Upper lobe of right lung (tissue), 1 donor: ENCODE data around the gene FNIP1. TPM values are rescaled to one million over a fixed set of nuclear protein-coding genes. Genes with fewer than 3 reads are reported as not detected.
A peak's percentile ranks its signal among the peaks of the same experiment; 100 is the strongest.

Experiments used
- ATAC-seq: fragments of 200-7000 bp; cut with Tn5 transposase; one replicate; pipeline ENCODE4 v1.9.1; 2020; ENCODE audit warnings: mild to moderate bottlenecking, moderate library complexity
- DNase-seq: peaks from one replicate; pipeline ENCODE4 v3.0.0-alpha.2; 2020
- H3K27ac ChIP-seq: fragments of 200-600 bp; one replicate; pipeline ENCODE4 v1.8.0; 2022
- H3K27me3 ChIP-seq: fragments of 200-600 bp; one replicate; pipeline ENCODE4 v1.8.0; 2022; ENCODE audit warnings: mild to moderate bottlenecking
- H3K36me3 ChIP-seq: fragments of 200-600 bp; one replicate; pipeline ENCODE4 v1.8.0; 2022
- H3K4me1 ChIP-seq: fragments of 200-600 bp; one replicate; pipeline ENCODE4 v1.8.0; 2022
- H3K4me3 ChIP-seq: fragments of 200-600 bp; one replicate; pipeline ENCODE4 v1.8.0; 2022; ENCODE audit warnings: mild to moderate bottlenecking
- H3K9me3 ChIP-seq: fragments of 200-600 bp; one replicate; pipeline ENCODE4 v1.8.0; 2022
- intact Hi-C: fragments of 100-400 bp; cut with DNase I; formaldehyde crosslinking; loops from one replicate; pipeline ENCODE4 v1.11.0; 2022
- total RNA-seq: library from RNA; stranded (reverse); fragmentation: NEBNext Ultra II Directional; extraction: Animal tissue kit (Norgen Biotek cat#: 25700); gene quantifications from one replicate; pipeline ENCODE4 v1.2.1, GENCODE V29; 2021
- TF ChIP-seq, protein P1 (sequence below): fragments of 200-600 bp; IDR thresholded peaks from one replicate; pipeline ENCODE4 v1.8.0; 2022; ENCODE audit warnings: antibody characterized with exemption
- donor health status: DM: no; HTN: yes; CAD: no; lungs with severe emphysema.

Gene FNIP1
- total RNA-seq, 1 donor from 2014 or later = 42.7 TPM

- H3K9me3 ChIP-seq = no peaks in the 10 kb centered on the region
- no peaks in the 10 kb centered on the region for H3K36me3 ChIP-seq
- ATAC-seq = peak; percentile 37
- intact Hi-C loops = no loop called here
- TF ChIP-seq, protein P1, sequence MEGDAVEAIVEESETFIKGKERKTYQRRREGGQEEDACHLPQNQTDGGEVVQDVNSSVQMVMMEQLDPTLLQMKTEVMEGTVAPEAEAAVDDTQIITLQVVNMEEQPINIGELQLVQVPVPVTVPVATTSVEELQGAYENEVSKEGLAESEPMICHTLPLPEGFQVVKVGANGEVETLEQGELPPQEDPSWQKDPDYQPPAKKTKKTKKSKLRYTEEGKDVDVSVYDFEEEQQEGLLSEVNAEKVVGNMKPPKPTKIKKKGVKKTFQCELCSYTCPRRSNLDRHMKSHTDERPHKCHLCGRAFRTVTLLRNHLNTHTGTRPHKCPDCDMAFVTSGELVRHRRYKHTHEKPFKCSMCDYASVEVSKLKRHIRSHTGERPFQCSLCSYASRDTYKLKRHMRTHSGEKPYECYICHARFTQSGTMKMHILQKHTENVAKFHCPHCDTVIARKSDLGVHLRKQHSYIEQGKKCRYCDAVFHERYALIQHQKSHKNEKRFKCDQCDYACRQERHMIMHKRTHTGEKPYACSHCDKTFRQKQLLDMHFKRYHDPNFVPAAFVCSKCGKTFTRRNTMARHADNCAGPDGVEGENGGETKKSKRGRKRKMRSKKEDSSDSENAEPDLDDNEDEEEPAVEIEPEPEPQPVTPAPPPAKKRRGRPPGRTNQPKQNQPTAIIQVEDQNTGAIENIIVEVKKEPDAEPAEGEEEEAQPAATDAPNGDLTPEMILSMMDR = no peak
- H3K27me3 ChIP-seq = no peaks in the 10 kb centered on the region
- H3K4me3 ChIP-seq = peak overlapping the region; percentile 85
- H3K27ac ChIP-seq = peak overlapping the region; percentile 98
- DNase-seq = no peak
- peaks cover 28% of the 10 kb centered on the region for H3K4me1 ChIP-seq
Observed at GRCh38 chr5:131634666-131634995, 162.2 kb downstream of the FNIP1 start.

DNA sequence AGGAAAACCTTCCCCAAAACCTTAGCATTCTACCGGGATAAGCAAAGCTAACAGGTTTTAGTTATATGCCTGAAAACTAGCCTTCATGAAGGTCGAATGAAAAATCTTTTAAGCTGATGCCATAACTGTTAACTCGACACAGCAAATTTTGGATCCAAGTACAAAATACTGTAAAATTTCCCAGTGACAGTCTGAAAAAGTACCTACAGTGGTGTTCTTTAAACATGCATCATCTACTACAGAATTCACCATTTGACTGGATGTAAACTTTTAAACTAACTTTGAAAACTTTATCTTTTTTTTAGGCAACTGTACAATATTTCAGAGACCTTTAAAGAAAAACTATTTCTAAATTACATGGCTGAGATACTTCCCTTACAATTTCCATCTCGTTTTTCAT is 162.6 kb downstream of the FNIP1 start:
- Histone ChIP-seq H3K9me3 (no peaks in the 10 kb centered on the region), H3K4me3 (peak overlapping the region; percentile 85), H3K4me1 (peaks cover 28% of the 10 kb centered on the region), H3K27ac (peak overlapping the region; percentile 98), H3K27me3 (no peaks in the 10 kb centered on the region), H3K36me3 (no peaks in the 10 kb centered on the region)
- intact Hi-C loops = no loop called here
- ATAC-seq (no peak), DNase-seq (no peak)
- TF ChIP-seq, protein P1 = no peak

DNA sequence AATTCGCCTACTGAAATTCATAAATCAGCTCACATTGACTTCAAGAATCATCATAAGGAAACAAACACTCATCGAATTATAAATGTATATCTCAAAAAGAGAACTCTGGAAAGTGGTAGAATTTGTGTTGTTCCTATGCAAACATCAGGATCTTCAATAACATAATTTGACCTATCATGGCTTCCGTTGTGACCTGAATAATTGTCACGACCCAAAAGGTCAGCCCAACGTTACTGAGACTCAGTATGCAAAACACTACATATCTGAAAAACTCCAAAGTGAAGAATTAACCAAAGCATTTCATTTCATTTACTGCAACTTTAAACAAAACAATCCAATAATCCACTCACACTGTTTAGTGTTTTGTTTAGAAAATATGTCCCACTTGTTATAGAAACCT is 163.0 kb downstream of the FNIP1 start:
- Histone ChIP-seq H3K27me3 (no peaks in the 10 kb centered on the region), H3K27ac (peak overlapping the region; percentile 98), H3K36me3 (no peaks in the 10 kb centered on the region), H3K4me1 (peaks cover 28% of the 10 kb centered on the region), H3K9me3 (no peaks in the 10 kb centered on the region), H3K4me3 (peak overlapping the region; percentile 85)
- no peak for ATAC-seq
- intact Hi-C loops = no loop called here
- no peak for DNase-seq
- TF ChIP-seq, protein P1 = no peak

GRCh38 chr5:131630963-131631350 is 165.9 kb downstream of the FNIP1 start:
- H3K4me1 ChIP-seq = peaks cover 28% of the 10 kb centered on the region
- no peak for DNase-seq

GRCh38 chr5:131630208-131630962 is 166.4 kb downstream of the FNIP1 start:
- Histone ChIP-seq H3K4me1 (peaks cover 28% of the 10 kb centered on the region), H3K36me3 (no peaks in the 10 kb centered on the region), H3K27ac (no peak overlapping the region), H3K9me3 (no peaks in the 10 kb centered on the region), H3K27me3 (no peaks in the 10 kb centered on the region), H3K4me3 (no peak overlapping the region)
- intact Hi-C loops = no loop called here
- no peak for ATAC-seq
- TF ChIP-seq, protein P1 = no peak
- DNase-seq = no peak

More at GRCh38 chr5:131630963-131631350, 165.9 kb downstream of the FNIP1 start:
- Histone ChIP-seq H3K27me3 (no peaks in the 10 kb centered on the region), H3K4me3 (no peak overlapping the region), H3K27ac (no peak overlapping the region), H3K36me3 (no peaks in the 10 kb centered on the region), H3K9me3 (no peaks in the 10 kb centered on the region)
- intact Hi-C loops = no loop called here
- no peak for ATAC-seq
- TF ChIP-seq, protein P1 = no peak
